ENCODE data around the gene ZNF532. TPM values are rescaled to one million over a fixed set of nuclear protein-coding genes. Genes with fewer than 3 reads are reported as not detected.

ZNF532 gene
- total RNA-seq, 1 donor: 49.6 TPM

DNA sequence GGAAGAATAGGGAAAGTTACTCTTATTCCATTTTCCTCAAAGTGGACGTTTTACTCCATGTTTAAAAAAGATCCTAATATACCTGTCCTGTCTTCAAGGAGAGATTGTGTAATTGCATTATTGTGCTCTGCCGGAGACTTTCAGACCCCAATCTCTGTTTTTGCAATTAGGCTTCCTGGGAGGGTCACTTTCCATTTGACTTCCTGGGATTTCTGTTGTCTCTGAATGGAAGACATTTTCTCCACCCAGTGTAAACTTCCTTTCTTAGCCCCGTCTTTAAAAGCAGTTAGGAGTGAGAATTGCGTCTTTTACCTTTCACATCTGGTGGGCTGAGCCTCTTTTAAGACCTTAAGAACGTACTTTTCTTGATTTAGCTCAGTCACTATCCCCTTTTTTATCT is 63.0 kb downstream of the ZNF532 start:
- Histone ChIP-seq H3K9me3 (ENCODE audit: low read depth, low read length) (no peaks in the 10 kb centered on the region), H3K36me3 (ENCODE audit: insufficient read depth, low read length) (peaks cover 10% of the 10 kb centered on the region), H3K27me3 (ENCODE audit: insufficient read depth, low read length) (no peaks in the 10 kb centered on the region), H3K27ac (ENCODE audit: low read depth, low read length) (no peak overlapping the region), H3K4me1 (ENCODE audit: insufficient read depth, low read length) (peaks cover 4% of the 10 kb centered on the region), H2AFZ (ENCODE audit: low read length) (no peak overlapping the region), H4K20me1 (ENCODE audit: insufficient read depth, low read length) (peaks cover 24% of the 10 kb centered on the region), H3K79me2 (ENCODE audit: insufficient read depth, low read length) (peaks cover 87% of the 10 kb centered on the region), H3K4me2 (ENCODE audit: insufficient read depth, low read length) (no peak overlapping the region), H3K4me3 (ENCODE audit: insufficient read depth, low read length) (no peak overlapping the region)
- TF ChIP-seq, protein P1, sequence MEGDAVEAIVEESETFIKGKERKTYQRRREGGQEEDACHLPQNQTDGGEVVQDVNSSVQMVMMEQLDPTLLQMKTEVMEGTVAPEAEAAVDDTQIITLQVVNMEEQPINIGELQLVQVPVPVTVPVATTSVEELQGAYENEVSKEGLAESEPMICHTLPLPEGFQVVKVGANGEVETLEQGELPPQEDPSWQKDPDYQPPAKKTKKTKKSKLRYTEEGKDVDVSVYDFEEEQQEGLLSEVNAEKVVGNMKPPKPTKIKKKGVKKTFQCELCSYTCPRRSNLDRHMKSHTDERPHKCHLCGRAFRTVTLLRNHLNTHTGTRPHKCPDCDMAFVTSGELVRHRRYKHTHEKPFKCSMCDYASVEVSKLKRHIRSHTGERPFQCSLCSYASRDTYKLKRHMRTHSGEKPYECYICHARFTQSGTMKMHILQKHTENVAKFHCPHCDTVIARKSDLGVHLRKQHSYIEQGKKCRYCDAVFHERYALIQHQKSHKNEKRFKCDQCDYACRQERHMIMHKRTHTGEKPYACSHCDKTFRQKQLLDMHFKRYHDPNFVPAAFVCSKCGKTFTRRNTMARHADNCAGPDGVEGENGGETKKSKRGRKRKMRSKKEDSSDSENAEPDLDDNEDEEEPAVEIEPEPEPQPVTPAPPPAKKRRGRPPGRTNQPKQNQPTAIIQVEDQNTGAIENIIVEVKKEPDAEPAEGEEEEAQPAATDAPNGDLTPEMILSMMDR (IDR thresholded peaks at IDR 0.05; ENCODE audit: extremely low read depth, low read depth, low read length): no peak
- DNase-seq (ENCODE audit: insufficient read length, low spot score, missing footprints): no peak

DNA sequence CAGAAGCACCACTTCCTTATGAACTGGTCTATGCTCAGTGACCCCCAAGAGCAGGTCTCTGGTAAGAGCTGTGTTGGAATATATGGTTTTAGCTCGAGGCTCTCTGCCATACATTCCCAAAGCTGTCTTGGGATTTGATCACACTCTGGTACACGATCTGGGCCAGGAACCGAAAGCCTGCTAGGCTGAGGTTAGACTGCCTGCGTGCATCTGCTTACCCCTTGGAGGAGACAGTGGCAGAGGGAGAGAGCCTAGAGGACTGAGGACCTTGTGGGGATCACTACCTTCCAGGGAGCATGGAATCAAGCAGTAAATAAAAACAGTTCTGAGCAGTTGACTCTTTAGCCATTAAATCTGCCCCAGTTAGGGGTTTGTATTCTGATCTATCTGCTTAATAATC is 63.7 kb downstream of the ZNF532 start:
- Histone ChIP-seq H4K20me1 (ENCODE audit: insufficient read depth, low read length) (peaks cover 19% of the 10 kb centered on the region), H2AFZ (ENCODE audit: low read length) (no peak overlapping the region), H3K9me3 (ENCODE audit: low read depth, low read length) (no peaks in the 10 kb centered on the region), H3K27ac (ENCODE audit: low read depth, low read length) (no peak overlapping the region), H3K36me3 (ENCODE audit: insufficient read depth, low read length) (peaks cover 3% of the 10 kb centered on the region), H3K79me2 (ENCODE audit: insufficient read depth, low read length) (peaks cover 82% of the 10 kb centered on the region), H3K4me3 (ENCODE audit: insufficient read depth, low read length) (no peak overlapping the region), H3K4me1 (ENCODE audit: insufficient read depth, low read length) (peaks cover 4% of the 10 kb centered on the region), H3K27me3 (ENCODE audit: insufficient read depth, low read length) (no peaks in the 10 kb centered on the region), H3K4me2 (ENCODE audit: insufficient read depth, low read length) (peak overlapping the region; percentile 14)
- TF ChIP-seq, protein P1 (IDR thresholded peaks at IDR 0.05; ENCODE audit: extremely low read depth, low read depth, low read length): no peak
- no peak for DNase-seq (ENCODE audit: insufficient read length, low spot score, missing footprints)

DNA sequence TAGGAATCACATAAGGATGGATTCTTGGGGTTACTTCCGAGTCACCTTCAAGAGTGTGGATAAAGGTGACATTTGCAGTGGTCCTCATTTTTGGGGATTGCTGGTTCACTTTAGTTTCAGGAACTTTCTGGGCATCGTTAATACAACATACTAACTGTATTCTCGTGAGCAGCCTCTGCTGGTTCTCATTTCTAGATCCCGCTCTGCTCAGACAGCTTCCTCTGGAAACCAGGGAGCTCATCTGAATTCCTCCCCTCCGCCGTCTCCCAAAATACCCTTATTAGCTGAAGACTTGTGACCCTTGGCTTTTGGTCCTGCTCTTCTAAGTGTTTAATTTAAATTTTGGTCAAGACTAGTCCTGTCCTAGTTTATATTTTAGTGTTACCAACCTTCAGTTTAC is 64.5 kb downstream of the ZNF532 start:
- H3K79me2 ChIP-seq (ENCODE audit: insufficient read depth, low read length): peaks cover 74% of the 10 kb centered on the region
- H3K4me1 ChIP-seq (ENCODE audit: insufficient read depth, low read length): peaks cover 4% of the 10 kb centered on the region
- no peaks in the 10 kb centered on the region for H3K36me3 ChIP-seq (ENCODE audit: insufficient read depth, low read length)
- H3K9me3 ChIP-seq (ENCODE audit: low read depth, low read length): no peaks in the 10 kb centered on the region
- TF ChIP-seq, protein P1 (IDR thresholded peaks at IDR 0.05; ENCODE audit: extremely low read depth, low read depth, low read length): no peak
- H2AFZ ChIP-seq (ENCODE audit: low read length): no peak overlapping the region
- H3K4me3 ChIP-seq (ENCODE audit: insufficient read depth, low read length): no peak overlapping the region
- DNase-seq (ENCODE audit: insufficient read length, low spot score, missing footprints): no peak
- no peaks in the 10 kb centered on the region for H3K27me3 ChIP-seq (ENCODE audit: insufficient read depth, low read length)
- no peak overlapping the region for H3K4me2 ChIP-seq (ENCODE audit: insufficient read depth, low read length)
- H4K20me1 ChIP-seq (ENCODE audit: insufficient read depth, low read length): peaks cover 19% of the 10 kb centered on the region
- H3K27ac ChIP-seq (ENCODE audit: low read depth, low read length): no peak overlapping the region

DNA sequence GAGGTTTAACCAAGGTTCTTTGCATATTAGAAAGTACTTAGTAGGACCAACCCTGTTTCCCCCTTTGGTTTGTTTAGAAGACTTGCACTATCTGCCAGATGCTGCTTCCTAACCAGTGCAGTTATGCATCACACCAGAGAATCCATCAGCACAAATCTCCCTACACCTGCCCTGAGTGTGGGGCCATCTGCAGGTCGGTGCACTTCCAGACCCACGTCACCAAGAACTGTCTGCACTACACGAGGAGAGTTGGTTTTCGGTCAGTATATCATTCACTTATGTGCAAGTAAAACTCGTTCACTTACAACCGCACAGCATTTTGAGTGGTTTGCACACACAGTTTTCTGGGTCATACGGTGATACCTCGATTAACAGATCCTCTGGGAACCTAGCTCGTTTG is 69.7 kb downstream of the ZNF532 start:
- H3K4me1 ChIP-seq (ENCODE audit: insufficient read depth, low read length): peaks cover 10% of the 10 kb centered on the region
- H3K9me3 ChIP-seq (ENCODE audit: low read depth, low read length): no peaks in the 10 kb centered on the region
- no peak overlapping the region for H3K4me2 ChIP-seq (ENCODE audit: insufficient read depth, low read length)
- no peaks in the 10 kb centered on the region for H4K20me1 ChIP-seq (ENCODE audit: insufficient read depth, low read length)
- peaks cover 11% of the 10 kb centered on the region for H3K36me3 ChIP-seq (ENCODE audit: insufficient read depth, low read length)
- H3K27ac ChIP-seq (ENCODE audit: low read depth, low read length): no peak overlapping the region
- TF ChIP-seq, protein P1 (IDR thresholded peaks at IDR 0.05; ENCODE audit: extremely low read depth, low read depth, low read length): no peak
- H3K79me2 ChIP-seq (ENCODE audit: insufficient read depth, low read length): peaks cover 25% of the 10 kb centered on the region
- no peak overlapping the region for H3K4me3 ChIP-seq (ENCODE audit: insufficient read depth, low read length)
- H3K27me3 ChIP-seq (ENCODE audit: insufficient read depth, low read length): no peaks in the 10 kb centered on the region
- no peak for DNase-seq (ENCODE audit: insufficient read length, low spot score, missing footprints)
- no peak overlapping the region for H2AFZ ChIP-seq (ENCODE audit: low read length)

Data from osteoblast (primary cell).